ENCODE measurements around the gene TRHDE. TPM values are rescaled to one million over a fixed set of nuclear protein-coding genes. Genes with fewer than 3 reads are reported as not detected.

The TRHDE gene
- total RNA-seq, 1 experiment from 2014 or later, result 16.5 TPM

DNA sequence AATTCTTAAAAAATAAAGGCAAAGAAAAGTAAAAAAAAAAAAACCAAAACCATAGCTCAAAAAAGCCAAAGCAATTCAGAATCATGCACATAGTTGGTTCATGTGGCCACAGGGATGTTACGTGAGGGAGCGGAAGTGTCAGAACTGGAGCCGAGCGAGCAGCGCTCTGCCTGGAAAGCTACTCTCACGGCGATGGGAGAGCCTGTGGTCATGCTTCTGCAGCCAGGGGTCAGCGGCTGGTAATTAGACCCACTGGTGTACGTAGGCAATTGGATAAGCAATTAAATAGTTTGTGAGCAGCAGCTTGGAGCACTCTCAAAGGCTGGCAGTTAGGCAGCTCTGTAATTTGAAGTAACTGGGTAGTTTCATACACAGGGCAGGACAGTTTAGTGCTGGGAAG is 58.1 kb downstream of the TRHDE start:
- ATAC-seq, result no peak
- H3F3A ChIP-seq (ENCODE audit: low read length, unreplicated experiment), result no peaks in the 10 kb centered on the region
- no peaks in the 10 kb centered on the region for H3K9me2 ChIP-seq (replicated peaks; ENCODE audit: low read length)
- H3K36me3 ChIP-seq (ENCODE audit: low read depth, low read length), result no peaks in the 10 kb centered on the region
- H3K4me1 ChIP-seq (ENCODE audit: insufficient read depth, low read length), result 0 out of 2 replicates have a peak, but pooled peaks cover 6% of the 10 kb centered on the region
- H3K9me3 ChIP-seq (ENCODE audit: low read length), result no peaks in the 10 kb centered on the region
- no peak overlapping the region for H3K9ac ChIP-seq (ENCODE audit: low read length)
- TF ChIP-seq, protein P1, sequence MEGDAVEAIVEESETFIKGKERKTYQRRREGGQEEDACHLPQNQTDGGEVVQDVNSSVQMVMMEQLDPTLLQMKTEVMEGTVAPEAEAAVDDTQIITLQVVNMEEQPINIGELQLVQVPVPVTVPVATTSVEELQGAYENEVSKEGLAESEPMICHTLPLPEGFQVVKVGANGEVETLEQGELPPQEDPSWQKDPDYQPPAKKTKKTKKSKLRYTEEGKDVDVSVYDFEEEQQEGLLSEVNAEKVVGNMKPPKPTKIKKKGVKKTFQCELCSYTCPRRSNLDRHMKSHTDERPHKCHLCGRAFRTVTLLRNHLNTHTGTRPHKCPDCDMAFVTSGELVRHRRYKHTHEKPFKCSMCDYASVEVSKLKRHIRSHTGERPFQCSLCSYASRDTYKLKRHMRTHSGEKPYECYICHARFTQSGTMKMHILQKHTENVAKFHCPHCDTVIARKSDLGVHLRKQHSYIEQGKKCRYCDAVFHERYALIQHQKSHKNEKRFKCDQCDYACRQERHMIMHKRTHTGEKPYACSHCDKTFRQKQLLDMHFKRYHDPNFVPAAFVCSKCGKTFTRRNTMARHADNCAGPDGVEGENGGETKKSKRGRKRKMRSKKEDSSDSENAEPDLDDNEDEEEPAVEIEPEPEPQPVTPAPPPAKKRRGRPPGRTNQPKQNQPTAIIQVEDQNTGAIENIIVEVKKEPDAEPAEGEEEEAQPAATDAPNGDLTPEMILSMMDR (conservative IDR thresholded peaks at IDR 0.05; ENCODE audit: low read depth, low read length), result no peak
- TF ChIP-seq EZH2phosphoT487 (IDR thresholded peaks at IDR 0.05; ENCODE audit: borderline replicate concordance, low read length) (no peak), EZH2 (IDR thresholded peaks at IDR 0.05; ENCODE audit: low read length, unreplicated experiment) (no peak)
- POLR2A ChIA-PET (ENCODE audit: unreplicated experiment), result no interaction called here
- intact Hi-C loops (cut with micrococcal nuclease), result no loop called here
- H2AFZ ChIP-seq (ENCODE audit: low read length), result no peak overlapping the region
- DNase-seq, result no peak
- H3K27ac ChIP-seq (ENCODE audit: low read length), result no peak overlapping the region
- CTCF ChIA-PET, result no interaction called here
- H3K4me2 ChIP-seq (ENCODE audit: low read length), result no peak overlapping the region
- BruUV-seq (replicated peaks), result no TSS peak
- H3K4me3 ChIP-seq (ENCODE audit: low read length), result no peak overlapping the region
- no peaks in the 10 kb centered on the region for H3K79me2 ChIP-seq (ENCODE audit: low read length)
- H3K27me3 ChIP-seq (ENCODE audit: low read length), result no peaks in the 10 kb centered on the region
- H4K20me1 ChIP-seq (ENCODE audit: low read length), result no peaks in the 10 kb centered on the region

DNA sequence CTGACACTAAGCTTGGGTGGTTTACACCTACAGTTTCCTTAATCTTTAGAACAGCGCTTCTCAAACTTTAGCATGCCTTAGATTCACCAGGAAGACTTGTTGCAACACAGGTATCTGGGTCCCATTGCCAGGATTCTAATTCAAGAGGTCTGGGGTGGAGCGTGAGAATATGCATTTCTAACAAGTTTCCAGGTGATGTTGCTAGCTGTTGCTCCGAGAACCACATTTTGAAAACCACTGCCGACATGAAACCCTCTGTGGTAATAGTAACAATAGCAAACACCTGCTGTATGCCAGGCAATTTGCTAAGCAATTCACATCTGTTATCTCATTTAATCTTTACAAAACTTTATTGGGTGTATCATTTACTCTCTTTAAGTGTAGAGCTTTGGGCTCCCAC is 58.6 kb downstream of the TRHDE start:
- ChIA-PET POLR2A (ENCODE audit: unreplicated experiment) (no interaction called here), CTCF (no interaction called here)
- no peaks in the 10 kb centered on the region for H3K9me2 ChIP-seq (replicated peaks; ENCODE audit: low read length)
- H3F3A ChIP-seq (ENCODE audit: low read length, unreplicated experiment), result no peaks in the 10 kb centered on the region
- TF ChIP-seq EZH2 (IDR thresholded peaks at IDR 0.05; ENCODE audit: low read length, unreplicated experiment) (no peak), EZH2phosphoT487 (IDR thresholded peaks at IDR 0.05; ENCODE audit: borderline replicate concordance, low read length) (no peak)
- TF ChIP-seq, protein P1 (conservative IDR thresholded peaks at IDR 0.05; ENCODE audit: low read depth, low read length), result no peak
- 0 out of 2 replicates have a peak, but pooled peaks cover 6% of the 10 kb centered on the region for H3K4me1 ChIP-seq (ENCODE audit: insufficient read depth, low read length)
- BruUV-seq (replicated peaks), result no TSS peak
- H3K36me3 ChIP-seq (ENCODE audit: low read depth, low read length), result no peaks in the 10 kb centered on the region
- no peaks in the 10 kb centered on the region for H3K27me3 ChIP-seq (ENCODE audit: low read length)
- H3K4me2 ChIP-seq (ENCODE audit: low read length), result no peak overlapping the region
- no peaks in the 10 kb centered on the region for H4K20me1 ChIP-seq (ENCODE audit: low read length)
- intact Hi-C loops (cut with micrococcal nuclease), result no loop called here
- H3K79me2 ChIP-seq (ENCODE audit: low read length), result no peaks in the 10 kb centered on the region
- DNase-seq, result no peak
- no peak for ATAC-seq
- no peak overlapping the region for H3K9ac ChIP-seq (ENCODE audit: low read length)
- no peaks in the 10 kb centered on the region for H3K9me3 ChIP-seq (ENCODE audit: low read length)
- no peak overlapping the region for H3K27ac ChIP-seq (ENCODE audit: low read length)
- H3K4me3 ChIP-seq (ENCODE audit: low read length), result no peak overlapping the region
- H2AFZ ChIP-seq (ENCODE audit: low read length), result no peak overlapping the region

DNA sequence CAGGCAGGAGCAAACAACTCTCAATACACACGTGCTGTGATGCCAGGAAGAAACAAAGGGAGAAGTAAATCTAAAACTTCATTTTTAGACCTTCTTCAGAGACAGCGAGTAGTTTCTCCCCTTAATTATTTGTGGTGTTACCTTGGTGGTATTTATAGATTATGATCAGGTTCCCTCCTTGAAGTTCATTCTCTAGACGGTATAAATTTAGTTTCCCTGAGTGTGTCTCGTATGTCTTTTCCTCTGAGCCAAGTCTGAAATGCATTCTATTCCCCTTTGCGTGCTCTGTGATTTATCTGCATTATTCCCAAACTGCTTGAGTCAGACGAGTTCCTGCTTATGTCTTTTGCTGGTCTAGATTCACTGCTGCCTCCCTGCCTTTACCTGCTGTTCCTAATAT is 65.2 kb downstream of the TRHDE start:
- intact Hi-C loops (cut with micrococcal nuclease), result no loop called here
- CTCF ChIA-PET, result no interaction called here
- TF ChIP-seq EZH2 (IDR thresholded peaks at IDR 0.05; ENCODE audit: low read length, unreplicated experiment) (no peak), EZH2phosphoT487 (IDR thresholded peaks at IDR 0.05; ENCODE audit: borderline replicate concordance, low read length) (no peak)
- TF ChIP-seq, protein P1 (conservative IDR thresholded peaks at IDR 0.05; ENCODE audit: low read depth, low read length), result no peak

More for the DNA sequence above, 65.2 kb downstream of the TRHDE start:
- H3F3A ChIP-seq (ENCODE audit: low read length, unreplicated experiment), result no peaks in the 10 kb centered on the region
- ATAC-seq, result no peak
- H3K4me3 ChIP-seq (ENCODE audit: low read length), result no peak overlapping the region
- no peaks in the 10 kb centered on the region for H3K79me2 ChIP-seq (ENCODE audit: low read length)
- no peak overlapping the region for H2AFZ ChIP-seq (ENCODE audit: low read length)
- no peak overlapping the region for H3K9ac ChIP-seq (ENCODE audit: low read length)
- peaks cover 13% of the 10 kb centered on the region; the same call in 1 of the 2 replicates for H3K4me1 ChIP-seq (ENCODE audit: insufficient read depth, low read length)
- no peaks in the 10 kb centered on the region for H3K36me3 ChIP-seq (ENCODE audit: low read depth, low read length)
- H3K27ac ChIP-seq (ENCODE audit: low read length), result no peak overlapping the region
- BruUV-seq (replicated peaks), result no TSS peak
- POLR2A ChIA-PET (ENCODE audit: unreplicated experiment), result no interaction called here
- H3K27me3 ChIP-seq (ENCODE audit: low read length), result no peaks in the 10 kb centered on the region
- no peak for DNase-seq
- H3K9me2 ChIP-seq (replicated peaks; ENCODE audit: low read length), result no peaks in the 10 kb centered on the region
- no peaks in the 10 kb centered on the region for H4K20me1 ChIP-seq (ENCODE audit: low read length)
- H3K4me2 ChIP-seq (ENCODE audit: low read length), result no peak overlapping the region
- no peaks in the 10 kb centered on the region for H3K9me3 ChIP-seq (ENCODE audit: low read length)
